Kidney (tissue), 14 donors: ENCODE results near the gene DLX6. TPM values are rescaled to one million over a fixed set of nuclear protein-coding genes. Genes with fewer than 3 reads are reported as not detected.

Source experiments
- DNase-seq, 5 donors: peaks; one replicate each; pipeline ENCODE4 v3.0.0-alpha.2; 2013 to 2020
- FAIRE-seq: peaks from 2 replicates; lab custom pipeline; 2012; peaks lifted over from hg19 to GRCh38; lab: Jason Lieb, UNC
- H3K27ac ChIP-seq, 2 donors: one replicate each; pipeline ENCODE4 v1.7.0; 2013; ENCODE audit warnings: low read depth in 2 of 2, low read length in 2 of 2, inconsistent platforms in 1 of 2
- H3K27me3 ChIP-seq: one replicate; pipeline ENCODE4 v1.7.1; 2013; ENCODE audit warnings: low read length, inconsistent platforms; ENCODE audit not compliant: control insufficient read depth, insufficient read depth
- H3K36me3 ChIP-seq, 3 donors: one replicate each; pipeline versions ENCODE4 v1.7.0 to v1.7.1; 2013; ENCODE audit warnings: low read length in 3 of 3, control low read depth in 1 of 3, inconsistent platforms in 1 of 3; ENCODE audit not compliant: insufficient read depth in 3 of 3, control insufficient read depth in 2 of 3
- H3K4me1 ChIP-seq, 3 donors: one replicate each; pipeline versions ENCODE4 v1.7.0 to v1.7.1; 2013; ENCODE audit warnings: low read length in 3 of 3, inconsistent platforms in 1 of 3, low read depth in 1 of 3; ENCODE audit not compliant: control insufficient read depth in 2 of 3, insufficient read depth in 2 of 3
- H3K4me3 ChIP-seq, 3 donors: one replicate each; pipeline versions ENCODE4 v1.7.0 to v1.8.1; 2013; ENCODE audit warnings: low read length in 3 of 3, control low read depth in 1 of 3, inconsistent platforms in 1 of 3
- H3K9ac ChIP-seq, 3 donors: one replicate each; pipeline versions ENCODE4 v1.7.0 to v1.7.1; 2013; ENCODE audit warnings: low read length in 3 of 3, control low read depth in 1 of 3, inconsistent platforms in 1 of 3
- H3K9me3 ChIP-seq, 3 donors: one replicate each; pipeline versions ENCODE4 v1.7.0 to v1.7.1; 2013; ENCODE audit warnings: low read length in 3 of 3, control low read depth in 1 of 3, inconsistent platforms in 1 of 3; ENCODE audit not compliant: control insufficient read depth in 2 of 3, insufficient read depth in 1 of 3
- intact Hi-C: fragments of 100-400 bp; cut with DNase I; formaldehyde crosslinking; loops from one replicate; pipeline ENCODE4 v1.11.1; 2022
- polyA plus RNA-seq: library from polyadenylated mRNA; stranded (reverse); fragments of 350-450 nt; fragmentation: Illumina TruSeq; extraction: RNeasy Lipid Tissue Mini Kit (QIAGEN cat#74804); gene quantifications from one replicate; pipeline ENCODE4 v1.2.3, GENCODE V29; 2014; ENCODE audit warnings: low read depth, low replicate concordance; ENCODE audit not compliant: insufficient read depth
- total RNA-seq: library from RNA; stranded (reverse); fragmentation: NEBNext Ultra II Directional; extraction: Animal tissue kit (Norgen Biotek cat#: 25700); gene quantifications from one replicate; pipeline ENCODE4 v1.2.1, GENCODE V29; 2021
- TF ChIP-seq, protein P1 (sequence below): IDR thresholded peaks from 3 replicates; pipeline ENCODE4 v1.5.1; 2012; ENCODE audit warnings: mild to moderate bottlenecking, moderate library complexity, borderline replicate concordance; ENCODE audit not compliant: insufficient read depth; ENCODE audit errors: extremely low read depth
- donor health status: control.
- donor health status: control.
- donor health status: control.
- donor health status: control.
- donor health status: control.
- donor health status: DM: yes; HTN: yes; CAD: no.
- donor health status: Normal renal cell carcinoma (clear cell type).

DLX6 gene
- total and polyA plus RNA-seq, 2 donors from 2014 or later, result 0.13 TPM; not detected in 1

GRCh38 chr7:96998333-96998732 lies 7.0 kb upstream of the DLX6 start:
- FAIRE-seq (no peak), DNase-seq (peak in 1 of 5 donors; percentile 36)
- no peak overlapping the region for H3K4me3 ChIP-seq

GRCh38 chr7:96998744-96999143 lies 6.6 kb upstream of the DLX6 start:
- intact Hi-C loops, result no loop called here
- TF ChIP-seq, protein P1, sequence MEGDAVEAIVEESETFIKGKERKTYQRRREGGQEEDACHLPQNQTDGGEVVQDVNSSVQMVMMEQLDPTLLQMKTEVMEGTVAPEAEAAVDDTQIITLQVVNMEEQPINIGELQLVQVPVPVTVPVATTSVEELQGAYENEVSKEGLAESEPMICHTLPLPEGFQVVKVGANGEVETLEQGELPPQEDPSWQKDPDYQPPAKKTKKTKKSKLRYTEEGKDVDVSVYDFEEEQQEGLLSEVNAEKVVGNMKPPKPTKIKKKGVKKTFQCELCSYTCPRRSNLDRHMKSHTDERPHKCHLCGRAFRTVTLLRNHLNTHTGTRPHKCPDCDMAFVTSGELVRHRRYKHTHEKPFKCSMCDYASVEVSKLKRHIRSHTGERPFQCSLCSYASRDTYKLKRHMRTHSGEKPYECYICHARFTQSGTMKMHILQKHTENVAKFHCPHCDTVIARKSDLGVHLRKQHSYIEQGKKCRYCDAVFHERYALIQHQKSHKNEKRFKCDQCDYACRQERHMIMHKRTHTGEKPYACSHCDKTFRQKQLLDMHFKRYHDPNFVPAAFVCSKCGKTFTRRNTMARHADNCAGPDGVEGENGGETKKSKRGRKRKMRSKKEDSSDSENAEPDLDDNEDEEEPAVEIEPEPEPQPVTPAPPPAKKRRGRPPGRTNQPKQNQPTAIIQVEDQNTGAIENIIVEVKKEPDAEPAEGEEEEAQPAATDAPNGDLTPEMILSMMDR, result no peak
- peaks cover 93% of the 10 kb centered on the region for H3K27me3 ChIP-seq
- H3K4me3 ChIP-seq, result no peak overlapping the region
- no peak for FAIRE-seq
- H3K4me1 ChIP-seq, result no peaks in the 10 kb centered on the region
- no peak overlapping the region for H3K27ac ChIP-seq
- DNase-seq, result no peak
- H3K36me3 ChIP-seq, result no peaks in the 10 kb centered on the region
- H3K9ac ChIP-seq, result no peak overlapping the region
- H3K9me3 ChIP-seq, result no peaks in the 10 kb centered on the region

More at GRCh38 chr7:96998333-96998732, 7.0 kb upstream of the DLX6 start:
- intact Hi-C loops, result no loop called here
- H3K4me1 ChIP-seq, result no peaks in the 10 kb centered on the region
- no peaks in the 10 kb centered on the region for H3K9me3 ChIP-seq
- no peak overlapping the region for H3K27ac ChIP-seq
- TF ChIP-seq, protein P1, result no peak
- peaks cover 93% of the 10 kb centered on the region for H3K27me3 ChIP-seq
- no peaks in the 10 kb centered on the region for H3K36me3 ChIP-seq
- H3K9ac ChIP-seq, result no peak overlapping the region

GRCh38 chr7:97001221-97001620 lies 4.1 kb upstream of the DLX6 start:
- peaks cover 0 to 3% (median 0%) of the 10 kb centered on the region in 3 donors for H3K4me1 ChIP-seq
- TF ChIP-seq, protein P1, result no peak
- no peak for DNase-seq
- H3K36me3 ChIP-seq, result no peaks in the 10 kb centered on the region
- FAIRE-seq, result no peak
- no peak overlapping the region for H3K4me3 ChIP-seq
- intact Hi-C loops, result no loop called here
- no peak overlapping the region for H3K27ac ChIP-seq
- no peaks in the 10 kb centered on the region for H3K9me3 ChIP-seq
- no peak overlapping the region for H3K9ac ChIP-seq
- H3K27me3 ChIP-seq, result peaks cover 89% of the 10 kb centered on the region
